Neural progenitor cell (in vitro differentiated cells): ENCODE results near the gene MSANTD2.

Experiments
- EZH2 ChIP-seq: fragments of 200-600 bp; sonication (generic); IDR thresholded peaks from 2 replicates; pipeline ENCODE4 v1.6.1; 2017; ENCODE audit warnings: antibody characterized with exemption, mild to moderate bottlenecking, moderate library complexity
- EZH2phosphoT487 ChIP-seq: fragments of 200-600 bp; sonication (generic); IDR thresholded peaks from 2 replicates; pipeline ENCODE4 v1.6.1; 2017; ENCODE audit warnings: antibody characterized with exemption
- TF ChIP-seq, protein P1 (sequence below): fragments of 200-600 bp; sonication (generic); IDR thresholded peaks from 2 replicates; pipeline ENCODE4 v1.5.1; 2017; ENCODE audit warnings: antibody characterized with exemption, mild to moderate bottlenecking

- peak; percentile 54 for TF ChIP-seq EZH2
- TF ChIP-seq, protein P1, sequence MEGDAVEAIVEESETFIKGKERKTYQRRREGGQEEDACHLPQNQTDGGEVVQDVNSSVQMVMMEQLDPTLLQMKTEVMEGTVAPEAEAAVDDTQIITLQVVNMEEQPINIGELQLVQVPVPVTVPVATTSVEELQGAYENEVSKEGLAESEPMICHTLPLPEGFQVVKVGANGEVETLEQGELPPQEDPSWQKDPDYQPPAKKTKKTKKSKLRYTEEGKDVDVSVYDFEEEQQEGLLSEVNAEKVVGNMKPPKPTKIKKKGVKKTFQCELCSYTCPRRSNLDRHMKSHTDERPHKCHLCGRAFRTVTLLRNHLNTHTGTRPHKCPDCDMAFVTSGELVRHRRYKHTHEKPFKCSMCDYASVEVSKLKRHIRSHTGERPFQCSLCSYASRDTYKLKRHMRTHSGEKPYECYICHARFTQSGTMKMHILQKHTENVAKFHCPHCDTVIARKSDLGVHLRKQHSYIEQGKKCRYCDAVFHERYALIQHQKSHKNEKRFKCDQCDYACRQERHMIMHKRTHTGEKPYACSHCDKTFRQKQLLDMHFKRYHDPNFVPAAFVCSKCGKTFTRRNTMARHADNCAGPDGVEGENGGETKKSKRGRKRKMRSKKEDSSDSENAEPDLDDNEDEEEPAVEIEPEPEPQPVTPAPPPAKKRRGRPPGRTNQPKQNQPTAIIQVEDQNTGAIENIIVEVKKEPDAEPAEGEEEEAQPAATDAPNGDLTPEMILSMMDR, result no peak
- peak; percentile 40 for TF ChIP-seq EZH2phosphoT487
These were observed 38.0 kb downstream of the MSANTD2 start, which contains the start of gene ESAM for GRCh38 chr11:124762105-124762623.
